Embryonic facial prominence (tissue), 1 donor: ENCODE measurements around the gene UBC.
"Not testable (repeated sequence)": the region's sequence is repeated elsewhere in the genome, so short reads cannot be mapped to it uniquely, and the experiment has no call there.

Experiments used
- DNase-seq: peaks from one replicate; pipeline ENCODE4 v3.0.0-alpha.2; 2016; ENCODE audit errors: extremely low spot score

The UBC gene

DNA sequence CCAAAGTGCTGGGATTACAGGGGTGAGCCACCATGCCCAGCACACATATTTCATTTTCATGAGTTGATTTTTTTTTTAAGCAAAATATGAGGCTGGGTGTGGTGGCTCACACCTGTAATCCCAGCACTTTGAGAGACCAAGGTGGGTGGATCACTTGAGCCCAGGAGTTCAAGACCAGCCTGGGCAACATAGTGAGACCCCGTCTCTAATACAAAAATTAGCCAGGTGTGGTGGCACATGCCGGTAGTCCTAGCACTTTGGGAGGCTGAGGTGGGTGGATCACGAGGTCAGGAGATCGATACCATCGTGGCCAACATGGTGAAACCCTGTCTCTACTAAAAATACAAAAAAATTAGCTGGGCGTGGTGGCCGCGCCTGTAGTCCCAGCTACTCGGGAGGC lies 17.1 kb upstream of the UBC start:
- DNase-seq: not testable (repeated sequence)

DNA sequence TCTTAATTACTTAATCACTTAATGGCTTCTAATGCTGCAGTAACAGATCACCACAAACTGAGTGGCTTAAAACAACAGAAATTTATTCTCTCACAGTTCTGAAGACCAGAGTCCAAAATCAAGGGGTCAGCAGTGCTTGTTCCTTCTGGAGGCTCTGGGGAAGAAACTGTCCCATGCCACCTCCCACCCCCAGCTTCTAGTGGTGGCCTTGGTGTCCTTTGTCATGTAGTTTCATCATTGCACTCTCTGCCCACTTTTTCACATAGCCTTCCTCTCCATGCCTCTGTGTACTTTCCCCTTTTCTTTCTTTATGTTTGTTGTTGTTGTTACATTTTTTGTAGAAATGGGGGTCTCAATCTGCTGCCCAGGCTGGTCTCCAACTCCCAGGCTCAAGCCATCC lies 16.1 kb upstream of the UBC start:
- no peak for DNase-seq

DNA sequence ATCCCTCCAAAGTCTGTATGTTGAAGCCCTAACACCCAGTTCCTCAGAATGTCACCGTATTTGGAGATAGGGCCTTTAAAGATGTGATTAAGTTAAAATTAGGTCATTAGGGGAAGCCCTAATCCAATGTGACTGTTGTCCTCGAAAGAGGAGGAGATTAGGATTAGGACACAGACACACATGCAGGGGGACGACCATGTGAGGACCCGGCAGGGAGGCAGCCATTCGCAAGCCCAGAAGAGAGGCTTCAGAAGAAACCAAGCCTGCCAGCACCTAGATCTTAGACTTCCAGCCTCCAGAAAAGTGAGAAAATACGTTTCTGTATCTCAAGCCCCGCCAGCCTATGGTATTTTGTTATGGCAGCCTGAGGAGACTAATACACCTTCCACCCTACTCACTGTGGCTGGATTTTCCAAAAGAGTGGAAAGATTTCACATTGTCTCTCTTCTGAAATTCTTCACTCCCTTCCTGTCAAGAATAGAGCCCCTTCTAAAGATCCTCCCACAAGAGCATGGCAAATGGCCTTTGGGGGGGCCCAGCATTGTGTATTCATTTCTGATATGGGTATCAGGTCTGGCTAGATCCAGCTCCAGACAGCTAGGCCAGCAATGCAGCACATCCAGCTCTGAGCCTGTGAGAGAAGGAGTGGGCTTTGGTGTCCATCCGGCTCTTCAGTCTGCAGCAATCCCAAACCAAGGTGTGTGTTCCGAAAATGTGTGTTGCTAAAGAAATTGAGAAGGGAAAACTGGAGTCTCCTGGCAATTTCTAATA lies 15.4 kb upstream of the UBC start:
- no peak for DNase-seq

DNA sequence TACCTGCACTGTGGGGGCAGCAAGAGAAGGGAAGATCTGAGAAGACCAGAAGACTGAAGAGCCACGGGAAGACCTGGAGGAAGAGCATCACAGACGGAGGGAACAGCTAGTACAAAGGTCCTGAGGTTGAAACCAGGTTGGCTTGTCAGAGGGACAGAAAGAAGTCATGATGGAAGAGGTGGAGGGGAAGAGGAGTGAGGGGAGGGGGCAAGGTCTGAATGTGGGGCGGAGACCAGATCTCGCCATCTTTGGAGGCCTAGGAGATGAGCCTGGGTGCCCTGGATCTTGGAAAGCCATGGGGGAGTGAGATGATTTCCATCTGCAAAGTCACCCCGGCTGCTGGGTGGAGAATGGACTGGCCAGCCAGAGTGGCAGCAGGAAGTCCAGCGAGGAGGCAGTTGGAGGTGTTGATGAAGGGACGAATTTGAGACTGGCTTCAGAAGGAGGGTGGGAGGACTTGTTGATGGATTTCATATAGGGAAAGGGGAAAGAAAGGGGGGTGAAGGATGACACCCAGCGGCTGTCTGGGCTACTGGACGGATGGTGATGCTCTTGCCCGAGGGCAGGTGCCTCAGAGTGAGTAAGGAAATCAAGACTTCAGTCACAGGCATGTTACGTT lies 14.6 kb upstream of the UBC start:
- no peak for DNase-seq

DNA sequence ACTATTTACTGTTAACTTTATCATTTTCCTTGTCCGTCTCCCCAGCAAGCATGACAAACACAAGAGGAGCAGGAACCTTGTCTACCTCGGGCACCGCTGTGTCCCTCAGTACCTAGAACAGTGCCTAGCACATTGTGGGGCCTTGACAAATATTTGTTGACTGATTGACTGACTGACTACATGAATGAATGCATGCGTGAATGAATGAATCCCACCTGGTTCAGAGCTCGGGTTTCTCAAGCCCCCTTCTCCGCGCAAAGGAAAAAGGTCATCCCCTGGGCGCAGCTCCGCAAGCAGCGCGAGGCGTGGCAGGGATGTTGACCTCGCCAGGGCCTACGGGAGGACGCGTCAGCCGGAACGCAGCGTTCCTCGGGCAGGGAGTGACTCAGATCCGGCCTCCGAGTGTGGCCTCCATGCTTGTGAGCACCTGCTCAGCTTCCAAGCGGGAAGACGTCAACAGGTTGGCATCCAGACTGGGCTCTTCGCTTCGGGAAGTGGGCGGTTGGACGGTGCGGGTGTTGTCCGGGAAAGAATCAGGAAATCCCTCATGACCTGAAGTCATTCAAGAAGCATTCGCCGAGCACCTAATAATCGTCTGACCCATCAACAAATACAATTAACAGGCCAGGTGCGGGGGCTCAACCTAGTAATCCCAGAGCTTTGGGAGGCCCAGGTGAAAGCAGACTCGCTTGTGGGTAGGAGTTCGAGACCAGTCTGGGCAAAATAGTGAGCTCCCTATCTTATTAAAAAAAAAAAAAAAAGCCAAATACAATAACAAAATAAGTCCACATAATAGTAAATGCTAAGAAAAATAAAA lies 13.9 kb upstream of the UBC start:
- DNase-seq: no peak

DNA sequence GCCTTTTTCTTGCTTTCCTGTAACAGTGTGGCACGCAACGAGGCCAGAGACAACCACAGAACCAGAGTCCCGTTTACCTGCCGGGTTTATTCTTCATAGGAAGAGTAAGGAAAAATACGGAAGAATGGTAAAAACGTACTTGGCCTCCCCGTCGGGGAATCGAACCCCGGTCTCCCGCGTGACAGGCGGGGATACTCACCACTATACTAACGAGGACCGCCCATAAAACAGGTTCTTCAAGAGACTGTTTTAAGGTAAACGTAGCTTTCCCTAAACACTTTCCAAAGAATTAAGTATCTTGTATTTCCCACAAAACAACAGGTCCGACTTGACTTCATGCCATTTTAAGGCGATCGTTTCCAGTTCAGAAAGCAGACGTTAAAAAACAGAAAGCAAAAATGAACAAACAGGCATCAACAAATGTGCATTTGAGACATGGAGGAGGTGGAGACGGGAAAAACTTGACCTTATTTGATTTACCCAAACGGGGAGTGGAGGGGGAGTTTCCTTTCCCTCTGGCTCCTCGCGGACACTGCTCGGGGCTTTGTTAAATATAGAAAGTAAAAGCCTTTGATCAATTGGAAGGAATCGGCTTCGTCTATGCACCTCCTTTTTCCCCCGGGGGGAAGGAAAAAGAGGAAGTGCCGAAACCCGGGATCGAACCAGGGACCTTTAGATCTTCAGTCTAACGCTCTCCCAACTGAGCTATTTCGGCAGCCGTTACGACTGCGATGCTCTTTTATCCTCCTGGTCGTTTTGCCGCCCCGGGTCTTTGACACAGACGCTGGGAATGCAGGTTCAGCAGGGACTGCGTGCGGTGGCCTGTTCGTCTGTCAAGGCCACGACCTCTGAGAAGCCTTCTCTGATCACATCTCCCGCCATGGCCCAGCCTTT lies 13.0 kb upstream of the UBC start:
- peak; percentile 81 for DNase-seq

DNA sequence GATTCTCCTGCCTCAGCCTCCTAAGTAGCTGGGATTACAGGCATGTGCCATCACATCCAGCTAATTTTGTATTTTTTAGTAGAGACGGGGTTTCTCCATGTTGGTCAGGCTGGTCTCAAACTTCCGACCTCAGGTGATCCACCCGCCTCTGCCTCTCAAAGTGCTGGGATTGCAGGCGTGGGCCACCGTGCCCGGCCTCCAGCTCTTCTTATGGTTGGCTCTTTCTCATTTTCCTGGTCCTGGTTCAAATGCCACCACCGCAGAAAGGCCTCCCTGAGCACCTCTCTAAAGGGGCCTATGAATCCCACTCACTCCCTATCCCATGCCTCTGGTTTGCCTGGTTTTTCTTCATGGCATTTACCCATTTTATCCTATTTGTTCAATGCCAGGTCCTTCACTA lies 11.3 kb upstream of the UBC start:
- not testable (repeated sequence) for DNase-seq

DNA sequence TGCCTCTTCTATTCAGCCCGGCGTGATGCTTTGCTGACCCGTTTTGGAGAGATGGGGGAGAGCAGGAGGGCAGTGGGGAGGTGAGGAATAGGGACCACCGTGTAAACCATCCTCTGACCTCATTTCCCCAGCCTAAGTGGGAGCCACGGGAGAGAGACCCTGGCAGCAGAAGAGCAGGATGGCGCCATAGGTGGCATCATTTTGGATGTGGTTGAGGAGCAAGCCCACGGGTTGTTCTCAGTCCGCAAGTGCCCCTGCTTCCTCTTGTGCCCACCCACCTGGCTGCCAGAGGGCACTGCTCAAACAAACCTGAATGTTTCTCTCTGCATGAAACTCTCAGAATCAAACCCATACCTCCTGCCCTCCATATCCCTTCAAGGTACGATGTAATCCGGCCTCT lies 10.7 kb upstream of the UBC start:
- no peak for DNase-seq

DNA sequence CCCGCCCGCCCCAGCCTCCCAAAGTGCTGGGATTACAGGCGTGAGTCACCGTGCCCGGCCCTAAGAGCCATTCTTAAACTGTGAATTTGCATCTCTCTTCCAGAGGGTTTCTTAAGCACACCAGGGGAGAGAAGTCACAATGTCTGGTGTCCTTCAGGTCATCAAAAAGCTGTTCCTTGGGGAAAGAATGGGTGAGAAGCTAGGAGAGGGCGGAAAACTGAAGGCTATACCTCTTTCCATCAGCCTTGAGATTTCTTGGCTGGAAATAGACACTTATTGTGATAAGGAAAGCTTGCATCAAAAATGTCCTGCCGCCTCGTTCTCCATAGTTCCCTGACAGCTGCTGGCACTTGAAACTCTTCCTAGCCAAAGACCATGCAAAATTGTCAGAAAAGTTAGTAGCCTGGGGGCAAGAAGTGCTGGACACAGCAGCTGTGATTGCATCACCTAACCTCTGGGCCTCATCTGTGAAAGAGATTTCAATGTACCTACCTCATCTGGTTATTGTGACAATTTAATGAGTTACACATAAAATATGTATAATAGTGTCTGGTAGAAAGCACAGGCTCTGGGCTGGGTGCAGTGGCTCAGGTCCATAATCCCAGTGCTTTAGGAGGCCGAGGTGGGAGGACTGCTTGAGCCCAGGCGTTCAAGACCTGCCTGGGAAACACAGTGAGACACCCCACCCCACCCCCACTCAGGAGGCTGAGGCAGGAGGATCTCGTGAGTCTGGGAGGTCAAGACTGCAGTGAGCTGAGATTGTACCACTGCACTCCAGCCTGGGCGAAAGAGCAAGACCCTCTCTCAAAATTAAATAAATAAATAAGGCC lies 9.7 kb upstream of the UBC start:
- DNase-seq: no peak

DNA sequence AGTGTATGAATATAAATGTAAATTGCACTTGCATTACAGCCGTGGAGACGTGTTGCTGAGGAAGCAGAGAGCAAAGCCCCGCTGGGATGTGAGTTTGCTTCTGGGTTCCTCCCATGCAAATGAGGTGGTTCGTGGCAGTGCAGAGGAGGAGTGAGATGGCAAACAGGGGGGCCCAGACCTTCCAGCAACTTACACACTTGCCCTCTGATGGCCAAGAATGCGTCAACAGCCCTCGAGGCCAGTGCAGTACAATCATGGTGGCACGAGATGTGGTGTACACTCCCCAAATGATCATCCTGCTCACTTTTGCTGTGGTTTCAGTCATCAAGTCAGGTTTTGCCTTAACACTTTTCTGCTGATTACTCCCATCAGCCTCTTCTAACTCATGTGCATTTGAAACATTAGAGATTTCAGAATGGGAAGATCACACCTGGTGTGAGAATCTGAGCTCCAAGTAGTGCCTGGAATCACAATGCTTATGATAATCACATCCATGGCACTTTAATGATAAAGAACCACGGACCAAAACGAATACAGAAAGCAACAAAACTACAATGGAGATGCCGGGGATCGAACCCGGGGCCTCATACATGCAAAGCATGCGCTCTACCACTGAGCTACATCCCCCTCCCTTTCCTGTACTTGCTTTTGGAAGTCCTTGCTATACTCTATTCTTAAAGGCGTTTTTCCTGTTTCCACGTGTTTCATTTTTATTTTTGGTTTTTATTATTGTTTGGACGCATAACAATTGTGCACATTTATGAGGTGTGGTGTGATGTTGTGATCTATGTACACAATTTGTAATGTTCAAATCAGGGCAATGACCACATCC lies 7.0 kb upstream of the UBC start:
- peak; percentile 67 for DNase-seq

DNA sequence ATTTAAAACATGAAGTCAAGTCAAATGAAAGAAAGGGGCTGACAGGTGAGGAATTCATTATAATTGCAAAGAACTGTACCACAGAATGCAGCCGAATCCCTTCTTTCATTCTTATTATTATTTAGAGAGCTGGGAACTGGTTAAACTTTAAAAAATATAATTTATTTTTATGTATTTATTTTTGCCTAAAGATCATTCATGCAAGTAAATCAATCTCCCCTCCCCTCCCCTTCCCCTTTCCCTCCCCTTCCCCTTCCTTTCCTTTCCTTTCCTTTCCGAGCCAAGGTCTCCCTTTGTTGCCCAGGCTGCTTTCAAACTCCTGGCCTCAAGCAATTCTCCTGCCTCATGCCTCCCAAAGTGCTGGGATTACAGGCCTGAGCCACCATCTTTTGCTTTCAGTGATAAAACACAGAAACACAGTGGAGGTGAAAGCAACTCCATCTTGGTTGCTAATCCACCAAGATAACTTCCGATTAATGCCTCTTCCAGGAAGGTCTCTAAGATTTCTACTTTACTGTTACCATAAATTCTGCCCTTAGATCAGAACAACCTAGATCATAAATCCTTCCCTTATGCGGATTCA lies 6.0 kb upstream of the UBC start:
- no peak for DNase-seq

DNA sequence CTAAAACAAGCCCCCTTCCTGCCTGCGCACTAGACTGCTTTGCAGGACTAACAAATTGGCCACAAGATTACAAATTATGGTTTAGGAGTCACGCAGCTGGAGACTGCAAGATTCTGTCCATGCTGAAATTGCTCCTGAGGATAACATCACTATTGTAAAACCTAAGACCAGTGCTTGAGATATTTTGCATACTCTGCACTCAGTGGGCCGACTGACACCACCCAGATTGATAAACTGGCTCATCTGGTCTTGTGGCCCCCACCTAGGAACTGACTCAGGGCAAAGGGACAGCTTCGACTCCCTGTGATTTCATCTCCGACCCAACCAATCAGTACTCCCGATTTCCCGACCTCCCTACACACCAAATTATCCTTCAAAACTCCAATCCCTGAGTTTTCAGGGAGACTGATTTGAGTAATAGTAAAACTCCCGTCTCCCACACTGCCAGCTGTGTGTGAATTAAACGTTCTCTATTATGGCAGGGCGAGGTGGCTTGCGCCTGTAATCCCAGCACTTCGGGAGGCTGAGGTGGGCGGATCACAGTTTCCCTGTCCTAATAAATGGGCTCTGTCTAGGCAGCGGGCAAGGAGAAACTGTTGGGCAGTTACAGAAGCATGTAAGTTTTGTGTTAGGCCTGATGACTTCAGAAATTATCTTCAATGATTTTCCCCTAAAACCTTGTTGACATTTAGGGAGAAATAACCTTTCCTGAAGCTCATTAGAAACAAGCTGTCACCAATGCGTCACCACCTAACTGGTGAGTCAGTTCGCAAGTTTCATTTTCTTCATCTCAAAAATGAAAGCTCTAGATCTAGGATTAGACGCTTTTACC lies 5.3 kb upstream of the UBC start:
- no peak for DNase-seq

DNA sequence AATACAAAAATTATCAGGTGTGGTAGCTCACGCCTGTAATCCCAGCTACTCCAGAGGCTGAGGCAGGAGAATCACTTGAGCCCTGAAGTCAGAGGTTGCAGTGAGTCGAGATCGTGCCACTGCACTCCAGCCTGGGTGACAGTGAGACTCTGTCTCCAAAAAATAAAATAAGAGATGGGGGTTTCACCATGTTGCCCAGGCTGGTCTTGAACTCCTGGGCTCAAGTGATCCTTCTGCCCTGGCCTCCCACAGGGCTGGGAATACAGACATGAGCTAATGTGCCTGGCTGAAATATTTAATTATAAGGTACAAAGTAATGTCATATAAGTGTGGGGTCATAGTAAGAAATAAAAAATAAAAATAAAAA lies 4.2 kb upstream of the UBC start:
- not testable (repeated sequence) for DNase-seq

DNA sequence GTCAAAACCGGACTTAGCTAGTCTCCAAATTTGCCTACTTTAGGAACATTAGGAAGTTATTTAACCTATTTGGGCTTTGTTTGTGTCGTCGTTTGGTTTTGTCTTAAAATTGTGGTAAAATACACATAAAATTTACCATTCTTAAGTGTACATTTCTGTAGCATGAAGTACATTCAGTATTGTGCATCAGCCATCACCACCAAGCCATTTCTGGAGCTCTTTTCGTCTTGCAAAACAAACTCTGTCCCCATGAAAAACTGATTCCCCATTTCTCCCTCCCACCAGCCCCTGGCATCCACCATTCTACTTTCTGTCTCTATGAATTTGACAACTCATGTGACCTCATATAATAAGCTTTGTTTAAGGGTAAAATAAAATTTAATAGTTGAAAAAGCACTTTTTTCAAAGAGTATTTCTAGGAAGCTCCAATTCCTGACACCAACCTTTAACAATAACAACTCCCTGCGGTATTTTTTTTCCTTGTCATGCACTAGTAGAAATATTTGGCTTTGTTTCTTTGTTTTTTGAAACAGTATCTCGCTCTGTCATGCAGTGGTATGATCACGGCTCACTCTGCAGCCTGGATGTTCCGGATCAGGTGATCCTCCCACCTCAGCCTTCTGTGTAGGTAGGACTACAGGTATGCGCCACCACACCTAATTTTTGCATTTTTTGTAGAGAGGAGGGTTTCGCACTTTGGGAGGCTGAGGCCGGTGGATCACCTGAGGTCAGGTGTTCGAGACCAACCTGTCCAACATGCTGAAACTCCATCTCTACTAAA lies 3.6 kb upstream of the UBC start:
- DNase-seq: peak; percentile 50

DNA sequence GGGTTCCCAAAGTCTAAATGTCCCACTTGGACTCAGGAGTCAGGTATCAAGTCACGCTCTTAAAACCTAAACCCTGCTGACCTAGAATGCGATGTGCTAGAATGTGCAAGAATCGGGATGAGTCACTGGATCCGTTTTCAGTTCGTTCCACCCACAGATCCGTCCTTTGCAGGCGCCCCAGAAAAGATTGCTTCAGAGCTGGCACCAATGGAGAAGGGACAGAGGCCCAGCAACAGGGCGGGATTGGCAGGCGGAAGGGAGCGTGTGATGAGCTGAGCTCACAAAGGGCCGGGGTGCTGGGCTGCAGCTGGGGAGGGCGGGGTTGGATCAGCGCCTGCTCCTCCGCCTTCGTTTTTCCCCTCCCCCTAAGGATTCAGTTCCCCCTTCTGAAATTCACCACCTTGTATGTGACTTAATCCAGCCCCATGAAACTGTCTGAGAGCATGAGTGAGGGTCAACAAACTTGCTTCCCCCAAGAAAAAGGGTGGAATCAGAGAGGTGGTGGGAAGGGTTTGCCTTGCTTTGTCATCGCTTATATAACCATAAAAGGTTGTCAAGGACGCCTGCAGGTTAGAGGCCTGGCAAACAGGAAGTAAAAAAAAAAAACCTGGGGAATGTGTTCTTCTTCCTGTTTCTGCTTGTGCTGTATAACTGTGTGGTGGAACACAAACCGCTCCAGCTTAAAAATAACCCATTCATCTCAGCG lies 2.8 kb upstream of the UBC start:
- peak; percentile 98 for DNase-seq

DNA sequence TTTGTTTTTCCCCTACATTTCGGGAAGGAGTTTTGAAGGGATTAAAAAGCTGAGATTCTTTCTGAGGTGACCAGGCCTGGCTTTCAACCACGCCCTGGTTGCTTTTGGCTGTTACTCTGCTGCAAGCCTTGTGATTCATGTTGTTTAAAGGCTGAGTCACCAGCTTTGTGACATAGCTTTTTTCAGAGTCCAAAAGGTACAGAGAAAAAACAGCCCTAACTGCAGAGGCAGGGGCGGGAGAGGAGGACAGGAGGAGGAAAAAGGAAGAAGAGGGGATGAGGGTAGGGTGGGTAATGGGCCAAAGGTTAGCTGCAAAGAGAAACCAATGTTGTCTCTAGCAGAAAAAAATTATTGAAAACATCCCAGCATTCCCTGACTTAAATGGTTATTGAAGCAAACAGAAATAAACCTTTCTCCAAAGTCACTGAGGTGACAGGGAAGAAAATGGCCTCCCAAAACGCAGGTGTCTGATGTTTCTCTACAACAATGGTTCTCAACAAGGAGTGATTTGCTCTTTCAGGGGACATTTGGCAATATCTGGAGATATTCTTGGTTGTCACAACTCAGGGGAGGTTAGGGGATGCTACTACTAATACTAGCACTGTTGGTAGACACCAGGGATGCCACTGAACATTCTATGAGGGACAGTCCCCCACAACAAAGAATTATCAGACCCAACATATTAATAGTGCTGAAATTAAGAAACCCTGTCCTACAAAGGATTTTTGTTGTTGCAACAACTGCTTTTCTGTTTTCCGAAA lies 2.1 kb upstream of the UBC start:
- DNase-seq: no peak
